ENCODE results near the gene USP12.
"Not testable (repeated sequence)": the region's sequence is repeated elsewhere in the genome, so short reads cannot be mapped to it uniquely, and the experiment has no call there.

Gene USP12

GRCh38 chr13:27076421-27076820 is 95.2 kb downstream of the USP12 start:
- Histone ChIP-seq H3K36me3 (ENCODE audit: insufficient read depth, low read length) (no peaks in the 10 kb centered on the region), H3K9ac (ENCODE audit: low read length) (no peak overlapping the region), H3K4me2 (ENCODE audit: low read length) (no peak overlapping the region), H3K79me2 (ENCODE audit: insufficient read depth, low read length) (no peaks in the 10 kb centered on the region), H4K20me1 (ENCODE audit: insufficient read depth, low read length) (no peaks in the 10 kb centered on the region), H3K9me3 (ENCODE audit: low read length) (no peaks in the 10 kb centered on the region), H3K27ac (ENCODE audit: low read depth, low read length, poor library complexity, severe bottlenecking) (no peak overlapping the region), H3K4me1 (ENCODE audit: insufficient read depth, low read length, severe bottlenecking) (no peaks in the 10 kb centered on the region), H2AFZ (ENCODE audit: low read length) (no peak overlapping the region), H3F3A (ENCODE audit: insufficient read depth, low read length) (no peaks in the 10 kb centered on the region), H3K4me3 (ENCODE audit: low read depth, low read length, poor library complexity, severe bottlenecking) (no peak overlapping the region), H3K9me2 (ENCODE audit: low read depth, low read length) (no peaks in the 10 kb centered on the region), H3K27me3 (ENCODE audit: insufficient read depth, low read length) (no peaks in the 10 kb centered on the region)
- TF ChIP-seq EZH2 (IDR thresholded peaks at IDR 0.05; ENCODE audit: borderline replicate concordance, low read length) (no peak), CTCF (IDR thresholded peaks at IDR 0.05; ENCODE audit: low read length) (no peak)

GRCh38 chr13:27073186-27073585 is 98.4 kb downstream of the USP12 start:
- no peaks in the 10 kb centered on the region for H4K20me1 ChIP-seq (ENCODE audit: insufficient read depth, low read length)
- no peak overlapping the region for H3K27ac ChIP-seq (ENCODE audit: low read depth, low read length, poor library complexity, severe bottlenecking)
- H3K79me2 ChIP-seq (ENCODE audit: insufficient read depth, low read length): no peaks in the 10 kb centered on the region
- H3K9me3 ChIP-seq (ENCODE audit: low read length): no peaks in the 10 kb centered on the region
- H3K4me2 ChIP-seq (ENCODE audit: low read length): no peak overlapping the region
- TF ChIP-seq EZH2 (IDR thresholded peaks at IDR 0.05; ENCODE audit: borderline replicate concordance, low read length) (no peak), CTCF (IDR thresholded peaks at IDR 0.05; ENCODE audit: low read length) (no peak)
- no peaks in the 10 kb centered on the region for H3K27me3 ChIP-seq (ENCODE audit: insufficient read depth, low read length)
- H3K36me3 ChIP-seq (ENCODE audit: insufficient read depth, low read length): no peaks in the 10 kb centered on the region
- H3K4me1 ChIP-seq (ENCODE audit: insufficient read depth, low read length, severe bottlenecking): no peaks in the 10 kb centered on the region
- H3F3A ChIP-seq (ENCODE audit: insufficient read depth, low read length): no peaks in the 10 kb centered on the region
- no peak overlapping the region for H3K9ac ChIP-seq (ENCODE audit: low read length)
- no peaks in the 10 kb centered on the region for H3K9me2 ChIP-seq (ENCODE audit: low read depth, low read length)
- H3K4me3 ChIP-seq (ENCODE audit: low read depth, low read length, poor library complexity, severe bottlenecking): no peak overlapping the region
- H2AFZ ChIP-seq (ENCODE audit: low read length): no peak overlapping the region

- not testable (repeated sequence) for H3K9me3 ChIP-seq (ENCODE audit: low read length); H3K4me1 ChIP-seq (ENCODE audit: insufficient read depth, low read length, severe bottlenecking); H3K27ac ChIP-seq (ENCODE audit: low read depth, low read length, poor library complexity, severe bottlenecking); H4K20me1 ChIP-seq (ENCODE audit: insufficient read depth, low read length); H3F3A ChIP-seq (ENCODE audit: insufficient read depth, low read length); H2AFZ ChIP-seq (ENCODE audit: low read length); H3K79me2 ChIP-seq (ENCODE audit: insufficient read depth, low read length); H3K36me3 ChIP-seq (ENCODE audit: insufficient read depth, low read length); H3K4me2 ChIP-seq (ENCODE audit: low read length); H3K9ac ChIP-seq (ENCODE audit: low read length); H3K27me3 ChIP-seq (ENCODE audit: insufficient read depth, low read length); H3K4me3 ChIP-seq (ENCODE audit: low read depth, low read length, poor library complexity, severe bottlenecking); H3K9me2 ChIP-seq (ENCODE audit: low read depth, low read length)
Observed at GRCh38 chr13:27066123-27066522, 105.5 kb downstream of the USP12 start.

GRCh38 chr13:27065582-27065981 is 106.0 kb downstream of the USP12 start:
- Histone ChIP-seq H3F3A (ENCODE audit: insufficient read depth, low read length) (no peaks in the 10 kb centered on the region), H3K9me2 (ENCODE audit: low read depth, low read length) (no peaks in the 10 kb centered on the region), H3K9ac (ENCODE audit: low read length) (no peak overlapping the region), H3K79me2 (ENCODE audit: insufficient read depth, low read length) (no peaks in the 10 kb centered on the region), H4K20me1 (ENCODE audit: insufficient read depth, low read length) (no peaks in the 10 kb centered on the region), H3K36me3 (ENCODE audit: insufficient read depth, low read length) (no peaks in the 10 kb centered on the region), H3K4me2 (ENCODE audit: low read length) (no peak overlapping the region), H3K27me3 (ENCODE audit: insufficient read depth, low read length) (no peaks in the 10 kb centered on the region), H2AFZ (ENCODE audit: low read length) (no peak overlapping the region), H3K27ac (ENCODE audit: low read depth, low read length, poor library complexity, severe bottlenecking) (no peak overlapping the region), H3K4me3 (ENCODE audit: low read depth, low read length, poor library complexity, severe bottlenecking) (no peak overlapping the region), H3K9me3 (ENCODE audit: low read length) (no peaks in the 10 kb centered on the region), H3K4me1 (ENCODE audit: insufficient read depth, low read length, severe bottlenecking) (no peaks in the 10 kb centered on the region)
- no peak for TF ChIP-seq CTCF (IDR thresholded peaks at IDR 0.05; ENCODE audit: low read length)
- no peak for TF ChIP-seq EZH2 (IDR thresholded peaks at IDR 0.05; ENCODE audit: borderline replicate concordance, low read length)
